Subcutaneous abdominal adipose tissue (tissue), 5 donors: ENCODE results near the gene FLT3LG.

Experiments
- H3K27ac ChIP-seq: one replicate; pipeline ENCODE4 v1.7.0; 2013; ENCODE audit warnings: low read depth, mild to moderate bottlenecking, inconsistent platforms, low read length, moderate library complexity
- H3K27me3 ChIP-seq, 5 donors: one replicate each; pipeline ENCODE4 v1.7.0; 2013; ENCODE audit warnings: low read length in 5 of 5, inconsistent platforms in 1 of 5; ENCODE audit not compliant: control insufficient read depth in 5 of 5, insufficient read depth in 4 of 5
- H3K36me3 ChIP-seq, 5 donors: one replicate each; pipeline ENCODE4 v1.7.0; 2013; ENCODE audit warnings: low read length in 5 of 5; ENCODE audit not compliant: control insufficient read depth in 5 of 5, insufficient read depth in 5 of 5
- H3K4me1 ChIP-seq, 5 donors: one replicate each; pipeline ENCODE4 v1.7.0; 2013; ENCODE audit warnings: low read length in 5 of 5, mild to moderate bottlenecking in 3 of 5, moderate library complexity in 1 of 5; ENCODE audit not compliant: control insufficient read depth in 5 of 5, insufficient read depth in 5 of 5
- H3K4me3 ChIP-seq, 5 donors: one replicate each; pipeline ENCODE4 v1.7.0; 2013; ENCODE audit warnings: low read length in 5 of 5, low read depth in 1 of 5
- H3K9ac ChIP-seq, 5 donors: one replicate each; pipeline ENCODE4 v1.7.0; 2013; ENCODE audit warnings: low read length in 5 of 5, mild to moderate bottlenecking in 4 of 5, moderate library complexity in 3 of 5
- H3K9me3 ChIP-seq, 5 donors: one replicate each; pipeline ENCODE4 v1.7.0; 2013; ENCODE audit warnings: low read length in 5 of 5; ENCODE audit not compliant: control insufficient read depth in 5 of 5
- donor health status: healthy.
- donor health status: healthy.
- donor health status: healthy.
- donor health status: healthy.
- donor health status: healthy.

The FLT3LG gene

DNA sequence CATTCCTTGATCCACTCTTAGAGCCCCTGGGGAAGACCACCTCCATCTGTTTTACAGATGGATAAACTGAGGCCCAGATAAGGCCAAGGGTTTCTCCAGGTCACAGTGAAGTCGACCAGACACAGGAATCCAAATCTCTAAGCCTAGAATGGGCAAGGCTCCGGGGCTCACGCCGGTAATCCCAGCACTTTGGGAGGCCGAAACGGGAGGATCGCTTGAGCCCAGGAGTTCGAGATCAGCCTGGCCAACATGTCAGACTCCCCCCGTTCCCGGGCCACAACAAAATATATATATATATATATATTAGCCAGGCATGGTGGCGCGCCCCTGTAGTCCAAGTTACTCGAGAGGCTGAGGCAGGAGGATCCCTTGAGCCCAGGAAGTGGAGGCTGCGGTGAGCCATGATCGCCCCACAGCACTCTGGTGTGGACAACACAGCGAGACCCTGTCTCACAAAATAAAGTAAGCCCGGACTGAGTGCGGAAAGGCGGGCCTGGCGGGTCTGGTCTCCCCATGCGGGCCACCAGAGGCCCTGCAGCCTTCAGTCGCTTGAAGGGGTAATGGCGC is 12.8 kb downstream of the FLT3LG start:
- Histone ChIP-seq H3K36me3 (peaks cover 0 to 31% (median 24%) of the 10 kb centered on the region in 5 donors), H3K9me3 (no peaks in the 10 kb centered on the region), H3K4me3 (peak overlapping the region in 4 of 5 donors; percentile 42 to 99 (median 78)), H3K9ac (peak overlapping the region in 1 of 5 donors; percentile 49), H3K27ac (peak overlapping the region; percentile 86), H3K27me3 (peaks cover 0 to 3% (median 0%) of the 10 kb centered on the region in 5 donors), H3K4me1 (peaks cover 11 to 34% (median 30%) of the 10 kb centered on the region in 5 donors)

DNA sequence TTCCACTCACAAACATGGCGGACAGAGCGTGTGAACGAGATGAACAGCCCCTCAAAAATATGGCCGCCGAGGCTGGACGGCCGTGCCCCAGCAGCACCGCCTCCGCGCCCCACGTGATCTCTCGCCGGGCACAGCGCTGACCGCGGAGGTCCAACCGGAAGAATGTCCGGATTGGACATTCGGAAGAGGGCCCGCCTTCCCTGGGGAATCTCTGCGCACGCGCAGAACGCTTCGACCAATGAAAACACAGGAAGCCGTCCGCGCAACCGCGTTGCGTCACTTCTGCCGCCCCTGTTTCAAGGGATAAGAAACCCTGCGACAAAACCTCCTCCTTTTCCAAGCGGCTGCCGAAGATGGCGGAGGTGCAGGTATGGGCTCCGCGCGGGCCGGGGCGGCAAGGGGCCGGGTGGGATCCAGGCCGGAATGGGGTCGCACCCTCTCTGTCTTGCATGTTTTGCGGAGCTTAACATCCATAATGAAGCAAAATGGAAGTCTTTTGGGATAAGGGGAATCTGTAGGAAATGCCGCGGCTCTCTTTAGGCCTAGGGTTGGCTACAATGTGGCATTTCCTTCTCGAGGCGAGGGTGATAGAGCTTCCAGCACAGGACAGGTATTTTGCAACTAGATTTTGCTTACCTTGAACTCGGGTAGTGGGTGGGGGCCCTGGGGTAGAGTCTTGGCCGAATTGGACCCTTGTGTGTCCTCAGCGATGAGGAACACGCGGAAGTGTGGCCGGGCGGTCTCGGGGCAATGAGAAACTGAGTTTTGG is 13.4 kb downstream of the FLT3LG start, which contains the start of gene RPL13A:
TSS of gene RPL13A (plus strand) at position 332 of the 769 bp plus-strand sequence. CDS start at position 354, 22 bp downstream.
- H3K27me3 ChIP-seq: peaks cover 0 to 3% (median 0%) of the 10 kb centered on the region in 5 donors
- H3K4me1 ChIP-seq: peaks cover 11 to 34% (median 30%) of the 10 kb centered on the region in 5 donors
- no peaks in the 10 kb centered on the region for H3K9me3 ChIP-seq
- H3K36me3 ChIP-seq: peaks cover 0 to 36% (median 31%) of the 10 kb centered on the region in 5 donors
- H3K9ac ChIP-seq: peak within 1 kb of the TSS; percentile 89 to 99 (median 98)
- H3K27ac ChIP-seq: peak within 1 kb of the TSS; percentile 86
- H3K4me3 ChIP-seq: peak within 1 kb of the TSS; percentile 95 to 100 (median 99)

- H3K36me3 ChIP-seq: peaks cover 3 to 42% (median 38%) of the 10 kb centered on the region in 5 donors
- peaks cover 11 to 34% (median 30%) of the 10 kb centered on the region in 5 donors for H3K4me1 ChIP-seq
- peak overlapping the region; percentile 89 to 99 (median 98) for H3K9ac ChIP-seq
- peak overlapping the region; percentile 95 to 100 (median 99) for H3K4me3 ChIP-seq
- peak overlapping the region; percentile 86 for H3K27ac ChIP-seq
- peaks cover 0 to 3% (median 0%) of the 10 kb centered on the region in 5 donors for H3K27me3 ChIP-seq
- no peaks in the 10 kb centered on the region for H3K9me3 ChIP-seq
Observed at GRCh38 chr19:49488046-49488862, 14.2 kb downstream of the FLT3LG start.

DNA sequence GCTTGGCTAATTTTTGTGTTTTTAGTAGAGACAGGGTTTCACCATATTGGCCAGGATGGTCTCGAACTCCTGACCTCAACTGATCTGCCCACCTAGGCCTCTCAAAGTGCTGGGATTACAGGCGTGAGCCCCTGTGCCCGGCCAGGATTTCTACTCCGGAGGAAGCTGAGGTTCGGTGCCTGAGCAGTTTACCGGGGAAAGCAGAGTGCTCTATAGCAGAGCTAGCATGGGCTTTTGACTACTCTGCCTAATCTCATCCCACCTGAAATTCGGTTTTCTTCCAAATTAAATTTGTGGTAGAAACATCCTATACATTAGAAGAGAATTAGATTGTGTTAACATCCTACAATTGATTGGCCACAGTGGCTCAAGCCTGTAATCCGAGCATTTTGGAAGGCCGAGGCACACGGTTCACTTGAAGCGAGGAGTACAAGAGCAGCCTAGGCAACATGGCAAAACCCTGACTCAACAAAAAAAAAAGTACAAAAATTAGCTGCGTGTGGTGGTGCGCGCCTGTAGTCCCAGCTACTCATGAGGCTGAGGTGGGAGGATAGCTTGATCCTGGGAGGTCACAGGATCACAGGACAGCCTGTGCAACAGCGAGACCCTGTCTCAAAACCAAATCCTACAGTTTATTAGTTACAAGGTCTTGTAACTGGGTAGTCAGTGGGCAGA is 15.0 kb downstream of the FLT3LG start:
- peaks cover 3 to 42% (median 38%) of the 10 kb centered on the region in 5 donors for H3K36me3 ChIP-seq
- H3K27ac ChIP-seq: peak overlapping the region; percentile 86
- no peaks in the 10 kb centered on the region for H3K9me3 ChIP-seq
- peak overlapping the region; percentile 95 to 100 (median 99) for H3K4me3 ChIP-seq
- peaks cover 0 to 3% (median 0%) of the 10 kb centered on the region in 5 donors for H3K27me3 ChIP-seq
- H3K9ac ChIP-seq: peak overlapping the region; percentile 89 to 99 (median 98)
- peaks cover 11 to 34% (median 30%) of the 10 kb centered on the region in 5 donors for H3K4me1 ChIP-seq

- Histone ChIP-seq H3K27me3 (peaks cover 0 to 3% (median 0%) of the 10 kb centered on the region in 5 donors), H3K4me1 (peaks cover 11 to 34% (median 30%) of the 10 kb centered on the region in 5 donors), H3K4me3 (peak overlapping the region in 3 of 5 donors; percentile 99 to 100 (median 99)), H3K36me3 (peaks cover 3 to 42% (median 38%) of the 10 kb centered on the region in 5 donors), H3K27ac (peak overlapping the region; percentile 86), H3K9me3 (no peaks in the 10 kb centered on the region), H3K9ac (peak overlapping the region in 3 of 5 donors; percentile 94 to 99 (median 98))
Observed at GRCh38 chr19:49489601-49490167, 15.7 kb downstream of the FLT3LG start.

DNA sequence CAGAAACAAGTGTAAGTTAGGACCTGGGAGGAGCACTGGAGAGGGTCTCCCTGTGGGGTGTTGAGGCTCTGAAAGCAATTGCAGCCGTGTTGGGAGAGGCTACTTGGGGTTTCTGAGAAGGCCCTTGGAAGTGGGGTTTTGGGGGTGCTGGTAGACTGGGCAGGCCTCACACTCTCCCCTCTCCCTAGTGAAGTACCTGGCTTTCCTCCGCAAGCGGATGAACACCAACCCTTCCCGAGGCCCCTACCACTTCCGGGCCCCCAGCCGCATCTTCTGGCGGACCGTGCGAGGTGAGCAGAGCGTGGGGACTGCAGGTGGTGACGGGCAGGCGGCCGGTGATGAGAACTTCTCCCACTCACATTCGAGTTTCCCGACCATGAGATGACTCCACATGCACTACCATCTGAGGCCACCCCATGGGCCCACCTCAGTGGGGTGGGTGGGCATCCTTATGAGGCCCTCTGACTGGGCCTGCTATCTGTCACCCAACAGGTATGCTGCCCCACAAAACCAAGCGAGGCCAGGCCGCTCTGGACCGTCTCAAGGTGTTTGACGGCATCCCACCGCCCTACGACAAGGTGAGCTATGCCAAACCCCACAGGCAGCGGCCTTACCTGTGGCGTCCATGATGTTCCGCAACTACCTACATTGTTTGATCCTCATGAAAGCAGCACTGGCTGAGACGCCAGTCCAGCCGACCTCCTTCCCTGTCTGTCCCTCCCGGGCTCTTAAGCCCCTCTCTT is 16.4 kb downstream of the FLT3LG start:
- Histone ChIP-seq H3K27me3 (peaks cover 0 to 3% (median 0%) of the 10 kb centered on the region in 5 donors), H3K4me3 (no peak overlapping the region), H3K27ac (peak overlapping the region; percentile 86), H3K9me3 (no peaks in the 10 kb centered on the region), H3K36me3 (peaks cover 3 to 42% (median 38%) of the 10 kb centered on the region in 5 donors), H3K9ac (peak overlapping the region in 1 of 5 donors; percentile 41), H3K4me1 (peaks cover 11 to 35% (median 31%) of the 10 kb centered on the region in 5 donors)

- H3K4me3 ChIP-seq: no peak overlapping the region
- no peak overlapping the region for H3K27ac ChIP-seq
- H3K36me3 ChIP-seq: peaks cover 3 to 42% (median 38%) of the 10 kb centered on the region in 5 donors
- peaks cover 13 to 39% (median 31%) of the 10 kb centered on the region in 5 donors for H3K4me1 ChIP-seq
- no peaks in the 10 kb centered on the region for H3K9me3 ChIP-seq
- no peak overlapping the region for H3K9ac ChIP-seq
- H3K27me3 ChIP-seq: peaks cover 0 to 3% (median 0%) of the 10 kb centered on the region in 5 donors
Observed at GRCh38 chr19:49491030-49491803, 17.2 kb downstream of the FLT3LG start.
